GM19468 (cell line): ENCODE data around the gene GLI1.
"Not testable (repeated sequence)": the region's sequence is repeated elsewhere in the genome, so short reads cannot be mapped to it uniquely, and the experiment has no call there.

Experiments
- ATAC-seq: cut with Tn5 transposase; IDR thresholded peaks from one replicate; pipeline ENCODE4 v1.9.1; 2021; ENCODE audit warnings: mild to moderate bottlenecking, moderate library complexity, moderate number of reproducible peaks; ENCODE audit not compliant: unreplicated experiment; ENCODE audit errors: extremely low read depth

Gene GLI1

GRCh38 chr12:57515934-57516541, 56.5 kb downstream of the GLI1 start:
- ATAC-seq, result no peak

GRCh38 chr12:57516617-57517153, 57.1 kb downstream of the GLI1 start:
- ATAC-seq, result no peak

GRCh38 chr12:57517187-57517586, 57.6 kb downstream of the GLI1 start:
- no peak for ATAC-seq

- not testable (repeated sequence) for ATAC-seq
Measured at GRCh38 chr12:57517718-57518117, 58.1 kb downstream of the GLI1 start.

- no peak for ATAC-seq
Measured at GRCh38 chr12:57518176-57518919, 58.8 kb downstream of the GLI1 start.

GRCh38 chr12:57518920-57519795, 59.6 kb downstream of the GLI1 start:
- no peak for ATAC-seq

- ATAC-seq, result no peak
Measured at GRCh38 chr12:57519796-57520052, 60.1 kb downstream of the GLI1 start.

GRCh38 chr12:57520053-57520818, 60.7 kb downstream of the GLI1 start, which contains the start of gene DDIT3:
Gene DDIT3 (minus strand): TSS chr12:57520514. CDS start chr12:57517406, 3,108 bp downstream.
- peak; percentile 50 for ATAC-seq

GRCh38 chr12:57521525-57522010, 62.0 kb downstream of the GLI1 start:
- no peak for ATAC-seq
